ENCODE data around the gene PCSK2.
"Not testable (repeated sequence)": the region's sequence is repeated elsewhere in the genome, so short reads cannot be mapped to it uniquely, and the experiment has no call there.

Gene PCSK2

GRCh38 chr20:17226410-17227218 is at the start of gene PCSK2:
Gene PCSK2 (plus strand): TSS chr20:17227040. CDS start chr20:17227306, 266 bp downstream.
- peak; percentile 95 for DNase-seq

GRCh38 chr20:17177341-17177740 is 49.5 kb upstream of the PCSK2 start:
- no peak for DNase-seq

- peak; percentile 70 for DNase-seq
Measured at GRCh38 chr20:17179840-17180239, 47.0 kb upstream of the PCSK2 start.

- DNase-seq, result no peak
Measured at GRCh38 chr20:17189976-17190695, 36.7 kb upstream of the PCSK2 start.

- DNase-seq, result no peak
Measured at GRCh38 chr20:17197041-17197440, 29.8 kb upstream of the PCSK2 start.

- no peak for DNase-seq
Measured at GRCh38 chr20:17202030-17202429, 24.8 kb upstream of the PCSK2 start.

- peak; percentile 74 for DNase-seq
Measured at GRCh38 chr20:17202673-17203072, 24.2 kb upstream of the PCSK2 start.

GRCh38 chr20:17205084-17205813 is 21.6 kb upstream of the PCSK2 start:
- DNase-seq, result no peak

GRCh38 chr20:17210387-17210786 is 16.5 kb upstream of the PCSK2 start:
- no peak for DNase-seq

GRCh38 chr20:17210983-17211382 is 15.9 kb upstream of the PCSK2 start:
- DNase-seq, result peak; percentile 59

- DNase-seq, result no peak
Measured at GRCh38 chr20:17215167-17215566, 11.7 kb upstream of the PCSK2 start.

GRCh38 chr20:17219856-17220255 is 7.0 kb upstream of the PCSK2 start:
- not testable (repeated sequence) for DNase-seq

GRCh38 chr20:17223553-17223952 is 3.3 kb upstream of the PCSK2 start:
- DNase-seq, result no peak

GRCh38 chr20:17225851-17226409 is 910 bp upstream of the PCSK2 start:
- peak; percentile 66 for DNase-seq

- no peak for DNase-seq
Measured at GRCh38 chr20:17227219-17227575, 357 bp downstream of the PCSK2 start.

- DNase-seq, result peak; percentile 84
Measured at GRCh38 chr20:17227669-17228623, 1.1 kb downstream of the PCSK2 start.

GRCh38 chr20:17228624-17229061 is 1.8 kb downstream of the PCSK2 start:
- peak; percentile 73 for DNase-seq

- no peak for DNase-seq
Measured at GRCh38 chr20:17229256-17229655, 2.4 kb downstream of the PCSK2 start.

GRCh38 chr20:17233626-17234025 is 6.8 kb downstream of the PCSK2 start:
- DNase-seq, result no peak

- DNase-seq, result no peak
Measured at GRCh38 chr20:17236766-17237165, 9.9 kb downstream of the PCSK2 start.

GRCh38 chr20:17248224-17248623 is 21.4 kb downstream of the PCSK2 start:
- no peak for DNase-seq

- no peak for DNase-seq
Measured at GRCh38 chr20:17262786-17263185, 35.9 kb downstream of the PCSK2 start.
